ENCODE data around the gene ADAMTS9.

The ADAMTS9 gene

DNA sequence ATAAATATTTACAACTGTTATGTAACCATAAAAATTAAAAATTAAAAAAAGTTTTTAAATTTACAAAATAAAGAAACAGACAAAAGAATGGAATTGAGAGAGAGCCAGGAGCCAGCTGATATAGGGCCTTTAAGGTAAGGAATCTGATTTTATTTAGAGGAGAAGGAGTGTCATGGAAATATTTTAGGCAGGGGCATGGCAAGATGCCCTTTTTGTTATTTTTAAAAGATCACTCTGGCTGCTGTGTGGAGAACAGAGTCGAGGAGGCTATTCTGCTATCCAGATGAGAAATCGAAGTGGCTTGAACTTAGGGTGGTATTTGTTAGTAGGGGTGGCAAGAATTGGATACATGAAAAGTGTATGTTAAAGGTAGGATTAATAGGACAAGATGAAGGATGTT, 9.1 kb upstream of the ADAMTS9 start:
- DNase-seq (ENCODE audit: low spot score), result no peak
- TF ChIP-seq, protein P1, sequence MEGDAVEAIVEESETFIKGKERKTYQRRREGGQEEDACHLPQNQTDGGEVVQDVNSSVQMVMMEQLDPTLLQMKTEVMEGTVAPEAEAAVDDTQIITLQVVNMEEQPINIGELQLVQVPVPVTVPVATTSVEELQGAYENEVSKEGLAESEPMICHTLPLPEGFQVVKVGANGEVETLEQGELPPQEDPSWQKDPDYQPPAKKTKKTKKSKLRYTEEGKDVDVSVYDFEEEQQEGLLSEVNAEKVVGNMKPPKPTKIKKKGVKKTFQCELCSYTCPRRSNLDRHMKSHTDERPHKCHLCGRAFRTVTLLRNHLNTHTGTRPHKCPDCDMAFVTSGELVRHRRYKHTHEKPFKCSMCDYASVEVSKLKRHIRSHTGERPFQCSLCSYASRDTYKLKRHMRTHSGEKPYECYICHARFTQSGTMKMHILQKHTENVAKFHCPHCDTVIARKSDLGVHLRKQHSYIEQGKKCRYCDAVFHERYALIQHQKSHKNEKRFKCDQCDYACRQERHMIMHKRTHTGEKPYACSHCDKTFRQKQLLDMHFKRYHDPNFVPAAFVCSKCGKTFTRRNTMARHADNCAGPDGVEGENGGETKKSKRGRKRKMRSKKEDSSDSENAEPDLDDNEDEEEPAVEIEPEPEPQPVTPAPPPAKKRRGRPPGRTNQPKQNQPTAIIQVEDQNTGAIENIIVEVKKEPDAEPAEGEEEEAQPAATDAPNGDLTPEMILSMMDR (IDR thresholded peaks at IDR 0.05; ENCODE audit: extremely low read depth, missing control alignments), result no peak

DNA sequence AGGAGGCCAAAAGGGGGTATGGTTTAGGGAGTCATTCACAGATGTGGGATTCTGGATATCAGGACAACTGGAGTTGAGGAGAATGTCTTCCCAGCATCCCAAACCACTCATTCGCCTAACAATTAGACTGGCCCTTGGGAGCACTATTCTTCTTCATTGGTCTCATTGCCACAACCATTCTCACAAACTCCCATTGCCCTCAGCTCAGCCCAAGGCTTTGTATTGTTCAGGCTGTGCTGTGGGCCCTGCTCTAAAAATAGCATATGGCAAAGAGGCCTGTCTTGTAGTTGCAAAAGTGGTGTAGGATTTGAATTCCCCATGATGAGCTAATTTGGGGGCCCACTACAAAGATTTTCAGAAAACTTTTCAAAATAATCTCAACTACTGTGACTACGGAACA, 6.3 kb upstream of the ADAMTS9 start:
- TF ChIP-seq, protein P1 (IDR thresholded peaks at IDR 0.05; ENCODE audit: extremely low read depth, missing control alignments), result no peak
- DNase-seq (ENCODE audit: low spot score), result no peak

DNA sequence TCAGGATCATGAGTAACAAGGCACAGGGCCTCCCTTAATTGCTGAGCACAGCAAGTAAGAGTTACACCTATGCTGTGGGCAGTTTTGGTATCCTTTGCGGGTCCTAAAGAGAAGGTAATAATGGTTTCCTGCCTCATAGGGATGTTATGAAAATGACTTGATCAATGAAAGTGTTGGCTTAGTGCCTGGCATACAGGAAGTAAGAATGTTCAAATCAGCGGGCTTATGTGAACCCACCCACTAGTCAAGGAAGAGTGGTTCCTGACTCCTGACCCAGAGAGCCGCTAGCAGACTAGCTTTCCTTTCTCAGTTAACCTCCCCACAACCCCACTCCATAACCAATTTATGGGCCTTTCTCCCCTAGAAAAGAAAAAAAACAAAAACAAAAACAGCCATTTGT, 5.2 kb upstream of the ADAMTS9 start:
- no peak for DNase-seq (ENCODE audit: low spot score)
- TF ChIP-seq, protein P1 (IDR thresholded peaks at IDR 0.05; ENCODE audit: extremely low read depth, missing control alignments), result no peak

GRCh38 chr3:64691051-64691450, 3.3 kb upstream of the ADAMTS9 start:
- no peak for DNase-seq (ENCODE audit: low spot score)
- TF ChIP-seq, protein P1 (IDR thresholded peaks at IDR 0.05; ENCODE audit: extremely low read depth, missing control alignments), result no peak

- TF ChIP-seq, protein P1 (IDR thresholded peaks at IDR 0.05; ENCODE audit: extremely low read depth, missing control alignments), result no peak
- no peak for DNase-seq (ENCODE audit: low spot score)
These were observed 567 bp downstream of the ADAMTS9 start for GRCh38 chr3:64687086-64687780.

GRCh38 chr3:64686446-64686908, 1.3 kb downstream of the ADAMTS9 start:
- TF ChIP-seq, protein P1 (IDR thresholded peaks at IDR 0.05; ENCODE audit: extremely low read depth, missing control alignments), result no peak
- no peak for DNase-seq (ENCODE audit: low spot score)

- TF ChIP-seq, protein P1 (IDR thresholded peaks at IDR 0.05; ENCODE audit: extremely low read depth, missing control alignments), result no peak
- DNase-seq (ENCODE audit: low spot score), result no peak
These were observed 1.9 kb downstream of the ADAMTS9 start for GRCh38 chr3:64685800-64686445.

Measured in GM20000 (cell line).